Superior temporal gyrus (tissue), 1 donor: ENCODE data around the gene MEF2D.

Source experiments
- DNase-seq: peaks from one replicate; pipeline ENCODE4 v3.0.0-alpha.2; 2016; ENCODE audit errors: extremely low spot score

The MEF2D gene

DNA sequence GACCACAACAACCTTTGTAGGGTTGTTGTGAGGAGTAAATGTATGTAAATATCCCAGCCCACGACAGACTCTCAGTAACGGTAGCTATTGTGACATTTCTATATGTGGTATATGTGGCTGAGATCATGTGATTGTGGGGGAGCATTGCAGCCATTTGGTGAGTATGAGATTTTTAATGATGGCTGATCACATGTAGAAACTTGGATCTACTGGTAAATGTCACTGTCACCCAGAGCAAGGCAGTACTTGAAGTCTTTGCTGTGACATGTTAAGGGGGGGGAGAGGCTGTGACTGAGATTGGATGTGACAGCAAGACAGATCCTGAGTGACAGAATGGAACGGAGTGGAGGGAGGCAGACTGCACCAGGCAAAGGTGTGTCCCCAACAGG lies 23.9 kb upstream of the MEF2D start:
- DNase-seq = no peak

GRCh38 chr1:156523801-156524480 lies 23.4 kb upstream of the MEF2D start:
- no peak for DNase-seq

- DNase-seq = no peak
These were observed 21.9 kb upstream of the MEF2D start for GRCh38 chr1:156522443-156522970.

DNA sequence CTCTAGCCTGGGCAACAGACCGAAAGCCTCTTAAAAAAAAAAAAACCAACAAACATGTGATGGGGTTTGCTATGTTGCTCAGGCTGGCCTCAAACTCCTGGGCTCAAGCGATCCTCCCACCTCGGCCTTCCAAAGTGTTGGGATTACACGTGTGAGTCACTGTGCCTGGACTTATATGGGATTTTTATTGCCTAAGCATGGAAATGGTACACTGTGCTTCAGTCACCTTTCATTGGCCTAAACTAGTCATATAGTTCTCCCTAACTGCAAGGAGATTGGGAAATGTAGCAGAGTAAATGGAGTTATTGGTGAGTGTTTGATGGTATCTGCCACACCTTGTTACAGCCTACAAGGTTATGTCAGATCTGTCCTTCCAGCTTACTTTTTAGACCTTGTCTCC lies 17.2 kb upstream of the MEF2D start:
- no peak for DNase-seq

DNA sequence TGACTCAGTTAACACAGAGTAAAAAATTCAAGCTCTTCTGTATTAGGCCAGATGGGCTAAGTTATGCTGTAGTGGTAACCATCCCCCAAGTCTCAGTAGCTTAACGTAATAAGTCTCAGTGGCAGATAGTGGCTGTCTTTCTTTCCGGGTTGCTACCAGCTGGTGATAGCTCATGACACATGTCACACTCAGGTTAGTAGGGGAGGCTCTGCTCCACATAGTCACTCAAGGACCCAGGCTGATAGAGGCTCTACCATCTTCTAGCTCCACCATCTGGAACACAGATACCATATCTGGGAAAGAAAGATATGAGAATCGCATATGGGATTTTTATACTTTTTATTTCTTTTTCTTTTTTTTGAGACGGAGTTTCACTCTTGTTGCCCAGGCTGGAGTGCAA lies 16.2 kb upstream of the MEF2D start:
- DNase-seq = no peak

DNA sequence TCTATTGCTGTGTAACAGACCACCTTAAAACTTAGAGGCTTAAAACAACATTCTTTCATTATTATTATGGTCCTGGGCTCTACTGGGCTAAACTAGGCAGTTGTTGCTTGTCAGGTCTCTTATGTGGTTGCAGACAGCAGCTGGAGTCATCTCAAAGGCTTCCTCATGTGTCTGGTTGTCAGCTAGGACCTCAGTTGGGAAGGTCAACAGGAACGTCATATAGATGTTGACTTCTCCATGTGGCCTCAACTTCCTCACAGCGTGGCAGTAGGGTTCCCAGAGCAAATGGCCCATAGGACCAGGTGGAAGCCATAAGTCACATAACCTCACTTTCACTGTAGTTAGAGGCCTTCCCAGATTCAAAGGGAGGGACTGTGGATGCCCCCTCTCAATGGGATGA lies 15.4 kb upstream of the MEF2D start:
- DNase-seq = no peak

DNA sequence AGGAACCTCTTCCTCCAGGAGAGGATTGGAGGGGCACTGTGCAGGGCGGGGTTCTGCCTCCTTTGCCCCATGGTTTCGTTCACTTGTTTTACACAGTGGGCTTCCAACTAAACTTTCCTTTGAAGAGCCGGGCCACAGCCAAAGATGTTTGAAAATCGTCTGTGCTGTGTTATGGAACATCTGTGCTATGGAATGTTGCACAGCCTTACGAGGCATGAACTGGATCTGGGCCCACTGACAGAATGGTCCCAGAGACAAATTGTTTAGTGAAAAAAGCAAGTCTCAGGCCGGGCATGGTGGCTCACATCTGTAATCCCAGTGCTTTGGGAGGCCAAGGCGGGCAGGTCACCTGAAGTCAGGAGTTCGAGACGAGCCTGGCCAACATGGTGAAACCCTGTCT lies 12.6 kb upstream of the MEF2D start:
- DNase-seq = no peak

GRCh38 chr1:156511644-156512043 lies 11.1 kb upstream of the MEF2D start:
- DNase-seq = no peak

DNA sequence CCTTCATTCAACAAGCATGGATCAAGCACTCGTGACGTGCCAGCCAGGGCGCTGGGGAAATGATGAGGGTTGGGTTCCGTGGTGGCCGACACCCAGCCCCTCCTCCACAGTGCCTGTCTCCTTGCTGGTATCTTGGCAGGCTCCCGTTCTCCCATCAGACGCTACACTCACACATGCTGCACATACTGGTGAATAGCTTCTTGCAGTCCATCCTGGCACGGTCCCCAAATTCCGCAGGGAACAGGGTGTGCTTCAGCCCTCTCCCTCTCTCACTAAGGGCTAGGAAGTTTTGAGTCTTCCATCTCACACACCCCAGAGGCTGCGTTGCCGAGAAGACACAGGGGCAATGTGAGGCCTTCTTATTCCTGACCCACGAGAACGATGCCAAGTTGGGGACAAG lies 10.1 kb upstream of the MEF2D start:
- peak; percentile 80 for DNase-seq

DNA sequence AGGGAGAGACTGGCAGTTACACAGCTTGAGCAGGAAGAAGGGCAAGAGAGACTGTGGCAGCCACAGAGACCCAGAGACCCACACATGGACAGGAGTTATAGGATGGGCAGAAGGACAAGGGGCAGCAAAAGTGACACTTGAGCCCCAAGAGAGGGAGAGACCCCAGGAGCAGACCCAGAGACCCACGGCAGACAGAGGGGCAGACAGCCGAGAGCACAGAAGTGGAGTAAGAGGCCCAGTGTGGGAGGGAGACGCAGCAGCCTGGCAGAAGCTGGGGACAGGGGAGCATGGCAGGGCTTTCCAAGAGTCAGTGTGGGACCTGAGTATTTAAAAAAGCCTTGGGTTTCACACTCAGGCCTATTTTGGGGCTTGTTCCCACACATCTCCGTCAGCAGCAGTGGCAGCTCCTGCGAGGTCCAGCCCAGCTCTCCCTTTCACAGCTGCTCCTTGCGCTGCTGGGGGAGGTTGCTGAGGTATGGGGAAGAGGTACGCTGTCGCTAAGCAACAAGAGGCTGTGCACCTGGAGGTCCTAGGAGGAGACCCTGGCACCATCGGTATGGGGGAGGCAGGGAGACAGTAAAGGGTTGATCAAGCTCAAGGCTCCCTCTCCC lies 9.0 kb upstream of the MEF2D start:
- peak; percentile 63 for DNase-seq

DNA sequence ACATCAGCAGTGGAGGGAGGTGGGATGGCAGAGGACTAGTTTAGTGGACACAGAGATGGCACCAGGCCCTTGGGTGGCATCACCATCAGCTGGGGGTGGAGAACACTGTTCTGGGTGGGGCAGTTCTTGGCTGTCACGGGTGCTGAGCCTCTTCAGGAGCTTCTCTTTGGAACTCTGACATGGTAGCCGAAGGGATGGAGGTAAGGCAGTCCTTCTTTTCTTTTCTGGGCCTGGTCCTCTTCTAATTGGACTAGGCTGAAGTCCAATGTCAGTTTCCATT lies 8.3 kb upstream of the MEF2D start:
- no peak for DNase-seq

- DNase-seq = peak; percentile 13
These were observed 7.8 kb upstream of the MEF2D start for GRCh38 chr1:156508205-156508954.

DNA sequence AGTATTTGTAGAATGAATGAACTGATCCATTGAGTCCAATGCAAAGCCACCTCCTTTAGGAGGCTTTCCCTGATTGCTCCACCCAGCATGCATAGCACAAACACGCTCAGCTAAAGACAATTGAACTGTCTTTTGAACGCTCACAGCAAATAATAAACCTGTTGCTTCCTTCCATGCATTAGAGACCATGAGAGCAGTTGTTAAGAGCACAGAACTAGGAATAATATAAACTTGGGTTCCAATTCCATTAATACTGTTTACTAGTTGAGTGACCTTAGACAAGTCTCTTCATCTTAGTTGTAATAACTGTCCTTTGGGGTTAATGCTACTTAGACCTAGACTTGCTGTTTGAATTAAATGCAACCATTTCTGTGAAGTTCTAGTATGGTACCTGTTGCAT lies 5.9 kb upstream of the MEF2D start:
- no peak for DNase-seq

- DNase-seq = peak; percentile 20
These were observed 5.2 kb upstream of the MEF2D start for GRCh38 chr1:156505679-156506298.

- peak; percentile 96 for DNase-seq
These were observed 4.5 kb upstream of the MEF2D start for GRCh38 chr1:156504821-156505678.

DNA sequence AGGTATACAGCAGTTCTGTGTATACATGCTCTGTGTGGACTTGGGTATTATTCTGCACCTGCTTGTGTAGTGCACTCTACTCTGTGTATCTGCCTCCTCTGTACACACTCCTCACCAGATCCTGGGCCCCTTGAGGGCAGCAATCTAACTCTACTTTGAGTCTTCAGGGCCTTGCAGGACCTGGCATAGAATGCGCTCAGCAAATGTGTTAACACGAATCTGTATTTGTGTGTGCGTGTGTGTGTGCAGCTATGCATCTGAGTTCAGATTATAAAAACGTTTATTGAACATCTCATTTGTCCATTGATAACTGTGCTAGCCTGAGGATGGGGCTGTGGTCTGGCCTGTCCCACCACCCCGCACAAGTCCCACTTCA lies 3.9 kb upstream of the MEF2D start:
- DNase-seq = peak; percentile 60

DNA sequence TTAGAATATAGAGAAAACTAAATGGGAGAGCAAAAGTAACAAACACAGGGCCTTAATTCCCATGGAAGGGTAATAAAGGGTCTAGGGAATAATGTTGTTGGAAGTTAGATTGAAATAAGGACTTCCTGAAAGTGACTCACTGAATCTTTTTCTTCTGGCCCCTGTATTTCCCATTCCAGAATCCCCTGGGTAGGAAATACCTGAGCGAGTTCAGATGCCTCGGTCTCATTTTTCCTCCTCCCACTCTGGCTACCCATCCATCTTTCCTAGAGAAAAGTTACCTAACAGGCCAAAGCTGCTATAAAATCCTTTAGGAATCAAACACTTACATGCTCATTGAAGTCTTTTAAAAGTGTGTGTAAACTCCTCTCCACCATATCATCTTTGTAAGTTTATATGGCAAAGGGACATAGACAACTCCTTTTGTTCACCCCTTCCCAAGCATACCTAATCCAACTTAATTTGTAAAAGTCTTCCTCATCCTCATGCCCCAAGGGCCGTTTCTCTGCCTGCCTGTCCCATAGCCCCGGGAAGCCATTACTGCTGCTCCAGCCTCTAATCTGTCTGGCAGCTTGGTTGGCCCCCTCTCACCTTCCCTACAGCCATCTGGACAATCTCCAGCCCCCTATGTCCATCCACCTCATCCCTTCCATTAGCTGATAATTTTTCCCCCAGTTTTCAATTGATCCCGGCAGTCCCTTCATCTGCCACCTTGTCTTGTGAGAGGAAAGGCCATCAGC lies 3.3 kb upstream of the MEF2D start:
- peak; percentile 16 for DNase-seq

- DNase-seq = peak; percentile 74
These were observed 2.5 kb upstream of the MEF2D start for GRCh38 chr1:156502894-156503697.

DNA sequence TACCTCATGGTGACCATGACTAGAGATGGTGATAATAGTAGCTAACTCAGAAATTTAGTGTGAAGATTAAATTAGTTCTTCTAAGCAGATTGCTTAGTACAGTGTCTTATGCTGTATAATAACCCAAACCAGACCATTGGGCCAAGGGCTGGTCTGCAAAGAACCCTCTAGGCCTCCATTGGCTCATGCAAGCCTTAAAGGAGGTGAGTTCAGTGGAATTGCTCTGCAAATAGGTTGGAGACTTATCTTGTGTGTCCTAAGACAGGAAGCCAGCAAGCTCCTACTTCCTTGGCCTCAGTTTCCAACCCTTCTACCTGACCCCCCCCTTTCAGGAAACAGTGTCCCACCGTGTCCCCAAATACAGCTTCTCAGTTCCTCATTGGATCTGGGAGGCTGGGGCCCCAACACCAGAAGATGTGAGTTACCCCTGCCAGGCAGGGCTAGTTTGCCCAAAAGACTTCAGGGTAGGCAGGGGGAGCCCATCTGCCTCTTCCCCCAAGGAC lies 1.9 kb upstream of the MEF2D start:
- DNase-seq = peak; percentile 46
